ENCODE measurements around the gene ZNF789. TPM values are rescaled to one million over a fixed set of nuclear protein-coding genes. Genes with fewer than 3 reads are reported as not detected.

ZNF789 gene
- total RNA-seq, 1 experiment from 2014 or later: 15.1 TPM

GRCh38 chr7:99469381-99470065, 3.2 kb upstream of the ZNF789 start:
- WGBS (ENCODE audit: extremely low coverage, insufficient read length, low lambda C conversion rate): no CpG with 5 or more reads among the region's 23 CpGs
- peaks cover 2% of the 10 kb centered on the region for H3K27me3 Mint-ChIP-seq (ENCODE audit: low read depth)
- Histone ChIP-seq H3K23me2 (ENCODE audit: insufficient read length, low read depth, low read length, poor library complexity, severe bottlenecking) (peaks cover 11% of the 10 kb centered on the region), H3K27ac (ENCODE audit: insufficient read length, low read depth, low read length) (no peak overlapping the region), H3K79me1 (ENCODE audit: insufficient read depth, low read depth, low read length, poor library complexity, severe bottlenecking) (peaks cover 4% of the 10 kb centered on the region), H3K27me3 (ENCODE audit: insufficient read depth, low read length) (no peaks in the 10 kb centered on the region), H2AK5ac (ENCODE audit: insufficient read length, low read length) (no peak overlapping the region), H3K4me2 (ENCODE audit: insufficient read depth, insufficient read length, low read length) (peak overlapping the region; percentile 35), H2BK5ac (ENCODE audit: insufficient read length, low read length) (no peak overlapping the region), H3K14ac (ENCODE audit: insufficient read depth, low read length) (no peak overlapping the region), H3K79me2 (ENCODE audit: insufficient read depth, low read length) (peaks cover 21% of the 10 kb centered on the region; the same call in 1 of the 2 replicates), H4K91ac (ENCODE audit: insufficient read length, low read depth, low read length) (no peak overlapping the region), H3K9me3 (ENCODE audit: control insufficient read depth, low read depth, low read length) (no peaks in the 10 kb centered on the region), H3K4ac (ENCODE audit: low read depth, low read length) (no peak overlapping the region), H4K8ac (replicated peaks; ENCODE audit: insufficient read length, low read depth, low read length) (no peak overlapping the region), H3K56ac (ENCODE audit: insufficient read length, low read depth, low read length) (no peak overlapping the region), H3K4me1 (ENCODE audit: insufficient read depth, low read length) (no peaks in the 10 kb centered on the region; the same call in 1 of the 2 replicates), H3K18ac (ENCODE audit: insufficient read length, low read depth, low read length) (no peak overlapping the region), H2AFZ (ENCODE audit: low read length) (no peak overlapping the region), H2BK15ac (ENCODE audit: low read depth, low read length) (no peak overlapping the region), H3K9ac (ENCODE audit: extremely low read depth, insufficient read length, low read length) (peak overlapping the region; percentile 13), H2BK120ac (ENCODE audit: low read depth, low read length, poor library complexity, severe bottlenecking) (no peak overlapping the region), H4K5ac (ENCODE audit: insufficient read length, low read depth, low read length) (no peak overlapping the region), H2BK20ac (ENCODE audit: low read depth, low read length, poor library complexity, severe bottlenecking) (no peak overlapping the region), H3K23ac (ENCODE audit: insufficient read length, low read depth, low read length) (no peak overlapping the region), H4K20me1 (ENCODE audit: control insufficient read depth, insufficient read depth, insufficient read length) (no peaks in the 10 kb centered on the region), H2BK12ac (ENCODE audit: insufficient read length, low read depth, low read length) (no peak overlapping the region), H3T11ph (ENCODE audit: low read length) (no peak overlapping the region)
- no peak for DNase-seq
- H3K4me1 Mint-ChIP-seq: peaks cover 12 to 30% of the 10 kb centered on the region in 2 experiments
- H3K9me3 Mint-ChIP-seq: peaks cover 0 to 2% of the 10 kb centered on the region in 2 experiments; a peak in 1 of 5 replicates
- peak overlapping the region; percentile 49 to 67 for H3K4me3 Mint-ChIP-seq
- no peak for TF ChIP-seq CTCF (conservative IDR thresholded peaks at IDR 0.05)
- H3K27ac Mint-ChIP-seq: peak overlapping the region; percentile 79 to 89 (median 88); a peak in 6 of 7 replicates
- H3K36me3 Mint-ChIP-seq (ENCODE audit: insufficient read depth in 1 of 3, low read depth in 3 of 3): peaks cover 0 to 9% (median 3%) of the 10 kb centered on the region in 3 experiments; a peak in 5 of 7 replicates

Measured in H9 (cell line).